Kidney epithelial cell (primary cell): ENCODE data around the gene CDH2. TPM values are rescaled to one million over a fixed set of nuclear protein-coding genes. Genes with fewer than 3 reads are reported as not detected.

ENCODE experiments used
- DNase-seq: peaks from one replicate; pipeline ENCODE4 v3.0.0-alpha.2; 2010; ENCODE audit warnings: low read depth
- H3K27me3 ChIP-seq: 2 replicates; pipeline ENCODE4 v1.6.0; 2011; ENCODE audit warnings: low read length; ENCODE audit not compliant: control insufficient read depth, insufficient read depth
- H3K36me3 ChIP-seq: 2 replicates; pipeline ENCODE4 v1.5.1; 2011; ENCODE audit warnings: low read length; ENCODE audit not compliant: control insufficient read depth, insufficient read depth
- H3K4me3 ChIP-seq: 2 replicates; pipeline ENCODE4 v1.5.1; 2011; ENCODE audit warnings: low read depth, mild to moderate bottlenecking, control low read depth, low read length
- total RNA-seq: library from RNA; depleted of rRNA; stranded (reverse); fragments of >200 nt; gene quantifications from 2 replicates; pipeline ENCODE4 v1.2.3, GENCODE V29; 2015
- TF ChIP-seq, protein P1 (sequence below): IDR thresholded peaks from 2 replicates; pipeline ENCODE4 v1.5.1; 2011; ENCODE audit warnings: mild to moderate bottlenecking, moderate library complexity, low read length, control low read depth, inconsistent platforms; ENCODE audit not compliant: insufficient read depth, poor library complexity, severe bottlenecking

Gene CDH2
- total RNA-seq, 1 donor from 2014 or later, result 190 TPM

DNA sequence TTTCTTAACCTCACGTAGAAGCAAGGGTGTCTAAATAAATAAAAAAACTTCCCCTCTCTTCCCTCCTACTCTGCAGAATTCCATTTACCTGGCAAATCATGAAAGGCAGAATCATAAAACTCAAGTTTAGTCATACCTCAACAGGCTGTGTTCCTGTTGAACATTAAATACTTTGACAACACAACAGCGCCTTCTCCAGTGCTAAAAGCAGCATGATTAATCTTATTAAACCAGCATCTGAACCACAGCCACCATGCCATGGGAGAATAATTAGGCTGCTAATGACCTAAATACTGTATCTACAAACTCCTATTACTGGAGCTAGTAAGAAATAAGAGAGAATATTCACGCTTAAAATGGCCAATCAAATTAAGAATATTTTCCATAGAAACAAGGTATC, 68.1 kb downstream of the CDH2 start:
- DNase-seq, result no peak

DNA sequence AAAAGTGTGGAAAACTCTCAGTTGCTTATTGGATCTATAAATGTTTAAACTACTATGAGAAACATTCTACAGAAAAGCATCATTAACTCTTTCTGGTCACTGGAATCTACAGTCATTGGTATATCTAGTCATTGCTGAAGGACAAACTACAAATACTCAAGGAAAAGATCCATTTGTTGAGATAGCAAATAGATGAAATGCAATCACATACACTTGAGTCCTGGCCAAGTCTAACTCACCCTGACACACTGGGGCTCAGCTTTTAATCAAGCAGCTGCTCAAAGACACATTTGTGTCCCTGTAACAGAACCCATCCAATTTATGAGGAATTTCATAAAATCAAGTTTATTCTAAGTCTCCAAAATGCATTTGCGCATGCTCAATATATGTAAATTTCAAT, 68.7 kb downstream of the CDH2 start:
- Histone ChIP-seq H3K4me3 (no peak overlapping the region), H3K36me3 (no peaks in the 10 kb centered on the region), H3K27me3 (no peaks in the 10 kb centered on the region)
- TF ChIP-seq, protein P1, sequence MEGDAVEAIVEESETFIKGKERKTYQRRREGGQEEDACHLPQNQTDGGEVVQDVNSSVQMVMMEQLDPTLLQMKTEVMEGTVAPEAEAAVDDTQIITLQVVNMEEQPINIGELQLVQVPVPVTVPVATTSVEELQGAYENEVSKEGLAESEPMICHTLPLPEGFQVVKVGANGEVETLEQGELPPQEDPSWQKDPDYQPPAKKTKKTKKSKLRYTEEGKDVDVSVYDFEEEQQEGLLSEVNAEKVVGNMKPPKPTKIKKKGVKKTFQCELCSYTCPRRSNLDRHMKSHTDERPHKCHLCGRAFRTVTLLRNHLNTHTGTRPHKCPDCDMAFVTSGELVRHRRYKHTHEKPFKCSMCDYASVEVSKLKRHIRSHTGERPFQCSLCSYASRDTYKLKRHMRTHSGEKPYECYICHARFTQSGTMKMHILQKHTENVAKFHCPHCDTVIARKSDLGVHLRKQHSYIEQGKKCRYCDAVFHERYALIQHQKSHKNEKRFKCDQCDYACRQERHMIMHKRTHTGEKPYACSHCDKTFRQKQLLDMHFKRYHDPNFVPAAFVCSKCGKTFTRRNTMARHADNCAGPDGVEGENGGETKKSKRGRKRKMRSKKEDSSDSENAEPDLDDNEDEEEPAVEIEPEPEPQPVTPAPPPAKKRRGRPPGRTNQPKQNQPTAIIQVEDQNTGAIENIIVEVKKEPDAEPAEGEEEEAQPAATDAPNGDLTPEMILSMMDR, result no peak
- no peak for DNase-seq

More for the DNA sequence above, 68.1 kb downstream of the CDH2 start:
- H3K27me3 ChIP-seq, result no peaks in the 10 kb centered on the region
- TF ChIP-seq, protein P1, result peak; percentile 34
- H3K4me3 ChIP-seq, result no peak overlapping the region
- no peaks in the 10 kb centered on the region for H3K36me3 ChIP-seq

DNA sequence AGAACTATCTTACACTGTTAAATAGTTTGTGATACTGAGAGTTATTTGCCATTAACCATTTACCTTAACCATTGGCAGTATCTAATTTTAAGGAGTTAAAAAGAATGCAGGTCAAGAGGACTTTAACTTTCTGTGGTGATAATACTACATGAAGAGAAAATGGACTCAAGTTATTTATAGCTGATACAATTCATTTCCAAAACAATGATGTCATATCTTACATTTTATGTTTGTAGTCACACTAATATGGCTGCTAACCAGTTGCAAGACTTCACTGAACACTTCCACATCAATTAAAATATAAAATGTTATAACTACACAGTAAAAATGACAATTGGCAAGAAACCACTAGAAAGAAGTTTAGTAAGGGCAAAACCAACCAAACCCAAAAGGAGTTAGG, 77.7 kb downstream of the CDH2 start:
- no peak overlapping the region for H3K4me3 ChIP-seq
- TF ChIP-seq, protein P1, result no peak

DNA sequence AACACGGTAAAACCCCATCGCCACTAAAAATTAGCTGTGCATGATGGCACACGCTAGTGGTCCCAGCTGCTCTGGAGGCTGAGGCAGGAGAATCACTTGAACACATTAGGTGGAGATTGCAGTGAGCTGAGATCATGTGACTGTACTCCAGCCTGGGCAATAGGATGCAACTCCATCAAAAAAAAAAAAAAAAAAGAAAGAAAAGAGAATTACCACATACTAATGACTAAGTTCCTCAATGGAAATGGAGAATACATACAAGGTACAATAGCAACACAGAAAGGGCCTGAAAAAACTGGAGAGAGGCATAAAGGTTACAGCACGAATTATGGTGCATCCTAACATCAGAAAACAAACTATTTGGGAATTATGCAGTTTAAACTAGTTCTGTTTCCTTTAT, 81.3 kb downstream of the CDH2 start:
- TF ChIP-seq, protein P1, result no peak
- no peaks in the 10 kb centered on the region for H3K36me3 ChIP-seq
- DNase-seq, result no peak

More for the DNA sequence above, 77.7 kb downstream of the CDH2 start:
- no peaks in the 10 kb centered on the region for H3K27me3 ChIP-seq
- DNase-seq, result no peak
- H3K36me3 ChIP-seq, result no peaks in the 10 kb centered on the region

DNA sequence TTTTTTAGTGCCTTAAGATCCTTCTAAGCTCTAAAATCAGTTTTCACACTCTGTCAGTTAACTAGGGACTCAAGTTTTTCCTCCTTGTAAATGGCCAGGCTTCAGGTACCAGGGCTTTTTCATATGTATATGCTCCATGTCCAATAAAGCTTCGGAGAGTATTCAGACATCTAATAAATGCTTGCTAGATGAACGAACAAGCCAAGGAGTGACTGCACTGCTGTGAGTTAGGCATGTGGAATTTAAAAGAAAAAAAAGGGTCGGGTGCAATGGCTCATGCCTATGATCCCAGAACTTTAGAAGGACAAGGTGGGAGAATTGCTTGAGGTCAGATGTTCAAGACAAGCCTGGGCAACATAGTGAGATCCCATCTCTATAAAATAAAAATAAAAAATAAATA, 81.9 kb downstream of the CDH2 start:
- H3K4me3 ChIP-seq, result no peak overlapping the region
- DNase-seq, result no peak
- no peaks in the 10 kb centered on the region for H3K27me3 ChIP-seq
- no peaks in the 10 kb centered on the region for H3K36me3 ChIP-seq
- TF ChIP-seq, protein P1, result no peak

More for the DNA sequence above, 81.3 kb downstream of the CDH2 start:
- Histone ChIP-seq H3K27me3 (no peaks in the 10 kb centered on the region), H3K4me3 (no peak overlapping the region)

DNA sequence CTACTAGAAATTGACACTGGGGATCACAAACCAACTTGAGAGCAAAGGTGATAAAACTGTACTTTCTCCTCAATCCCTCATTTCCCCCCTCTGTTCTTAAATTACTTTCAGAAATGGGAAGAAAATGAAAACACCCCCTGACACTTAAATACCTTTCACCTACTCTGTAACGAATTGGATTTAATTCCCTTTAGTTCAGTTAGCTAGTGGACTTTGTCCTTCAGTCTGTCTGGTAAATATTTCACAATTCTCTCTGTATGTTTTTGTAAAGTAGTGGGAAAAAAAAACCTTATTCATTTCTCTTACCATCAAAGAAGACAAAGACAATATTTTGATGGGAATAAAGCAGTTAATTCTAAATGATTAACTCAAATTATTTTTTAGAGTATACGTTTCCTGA, 85.7 kb downstream of the CDH2 start:
- no peaks in the 10 kb centered on the region for H3K36me3 ChIP-seq
- TF ChIP-seq, protein P1, result no peak
- no peak overlapping the region for H3K4me3 ChIP-seq

More for the DNA sequence above, 85.7 kb downstream of the CDH2 start:
- no peak for DNase-seq
- no peaks in the 10 kb centered on the region for H3K27me3 ChIP-seq
